NCI-H128 (cell line): ENCODE measurements around the gene CELSR2.

Source experiments
- DNase-seq: peaks from one replicate; lab custom pipeline; 2025; ENCODE audit not compliant: unreplicated experiment; lab: John Stamatoyannopoulos, UW

CELSR2 gene

DNA sequence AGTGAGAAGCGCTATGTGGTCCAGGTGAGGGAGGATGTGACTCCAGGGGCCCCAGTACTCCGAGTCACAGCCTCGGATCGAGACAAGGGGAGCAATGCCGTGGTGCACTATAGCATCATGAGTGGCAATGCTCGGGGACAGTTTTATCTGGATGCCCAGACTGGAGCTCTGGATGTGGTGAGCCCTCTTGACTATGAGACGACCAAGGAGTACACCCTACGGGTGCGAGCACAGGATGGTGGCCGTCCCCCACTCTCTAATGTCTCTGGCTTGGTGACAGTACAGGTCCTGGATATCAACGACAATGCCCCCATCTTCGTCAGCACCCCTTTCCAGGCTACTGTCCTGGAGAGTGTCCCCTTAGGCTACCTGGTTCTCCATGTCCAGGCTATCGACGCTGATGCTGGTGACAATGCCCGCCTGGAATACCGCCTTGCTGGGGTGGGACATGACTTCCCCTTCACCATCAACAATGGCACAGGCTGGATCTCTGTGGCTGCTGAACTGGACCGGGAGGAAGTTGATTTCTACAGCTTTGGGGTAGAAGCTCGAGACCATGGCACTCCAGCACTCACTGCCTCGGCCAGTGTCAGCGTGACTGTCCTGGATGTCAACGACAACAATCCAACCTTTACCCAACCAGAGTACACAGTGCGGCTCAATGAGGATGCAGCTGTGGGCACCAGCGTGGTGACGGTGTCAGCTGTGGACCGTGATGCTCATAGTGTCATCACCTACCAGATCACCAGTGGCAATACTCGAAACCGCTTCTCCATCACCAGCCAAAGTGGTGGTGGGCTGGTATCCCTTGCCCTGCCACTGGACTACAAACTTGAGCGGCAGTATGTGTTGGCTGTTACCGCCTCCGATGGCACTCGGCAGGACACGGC, 2.2 kb downstream of the CELSR2 start:
- no peak for DNase-seq

DNA sequence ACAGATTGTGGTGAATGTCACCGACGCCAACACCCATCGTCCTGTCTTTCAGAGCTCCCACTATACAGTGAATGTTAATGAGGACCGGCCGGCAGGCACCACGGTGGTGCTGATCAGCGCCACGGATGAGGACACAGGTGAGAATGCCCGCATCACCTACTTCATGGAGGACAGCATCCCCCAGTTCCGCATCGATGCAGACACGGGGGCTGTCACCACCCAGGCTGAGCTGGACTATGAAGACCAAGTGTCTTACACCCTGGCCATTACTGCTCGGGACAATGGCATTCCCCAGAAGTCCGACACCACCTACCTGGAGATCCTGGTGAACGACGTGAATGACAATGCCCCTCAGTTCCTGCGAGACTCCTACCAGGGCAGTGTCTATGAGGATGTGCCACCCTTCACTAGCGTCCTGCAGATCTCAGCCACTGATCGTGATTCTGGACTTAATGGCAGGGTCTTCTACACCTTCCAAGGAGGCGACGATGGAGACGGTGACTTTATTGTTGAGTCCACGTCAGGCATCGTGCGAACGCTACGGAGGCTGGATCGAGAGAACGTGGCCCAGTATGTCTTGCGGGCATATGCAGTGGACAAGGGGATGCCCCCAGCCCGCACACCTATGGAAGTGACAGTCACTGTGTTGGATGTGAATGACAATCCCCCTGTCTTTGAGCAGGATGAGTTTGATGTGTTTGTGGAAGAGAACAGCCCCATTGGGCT, 3.0 kb downstream of the CELSR2 start:
- DNase-seq = no peak

DNA sequence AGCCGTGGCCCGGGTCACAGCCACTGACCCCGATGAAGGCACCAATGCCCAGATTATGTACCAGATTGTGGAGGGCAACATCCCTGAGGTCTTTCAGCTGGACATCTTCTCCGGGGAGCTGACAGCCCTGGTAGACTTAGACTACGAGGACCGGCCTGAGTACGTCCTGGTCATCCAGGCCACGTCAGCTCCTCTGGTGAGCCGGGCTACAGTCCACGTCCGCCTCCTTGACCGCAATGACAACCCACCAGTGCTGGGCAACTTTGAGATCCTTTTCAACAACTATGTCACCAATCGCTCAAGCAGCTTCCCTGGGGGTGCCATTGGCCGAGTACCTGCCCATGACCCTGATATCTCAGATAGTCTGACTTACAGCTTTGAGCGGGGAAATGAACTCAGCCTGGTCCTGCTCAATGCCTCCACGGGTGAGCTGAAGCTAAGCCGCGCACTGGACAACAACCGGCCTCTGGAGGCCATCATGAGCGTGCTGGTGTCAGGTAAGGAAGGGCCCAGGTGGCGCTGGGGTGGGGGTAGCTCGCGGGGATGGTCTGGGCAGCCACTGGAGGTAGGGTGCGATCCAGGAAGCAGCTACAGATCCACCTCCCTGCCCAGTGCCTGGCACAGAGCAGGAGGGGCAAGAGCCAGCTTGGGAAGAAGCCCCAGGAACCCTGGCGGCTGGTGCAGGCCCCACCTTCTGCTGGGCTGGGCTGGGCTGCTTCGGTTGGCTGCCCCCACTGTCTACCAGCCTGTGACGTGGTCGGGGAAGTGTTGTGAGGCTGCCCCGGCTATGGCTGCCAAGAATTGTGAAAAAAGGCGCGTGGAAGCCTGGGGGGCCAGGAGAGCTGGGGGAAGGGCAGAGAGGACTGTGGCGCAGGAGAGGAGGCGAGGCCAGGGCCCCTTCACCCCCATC, 3.8 kb downstream of the CELSR2 start:
- DNase-seq = peak; percentile 31

- no peak for DNase-seq
Observed at GRCh38 chr1:109253803-109254620, 4.7 kb downstream of the CELSR2 start.

DNA sequence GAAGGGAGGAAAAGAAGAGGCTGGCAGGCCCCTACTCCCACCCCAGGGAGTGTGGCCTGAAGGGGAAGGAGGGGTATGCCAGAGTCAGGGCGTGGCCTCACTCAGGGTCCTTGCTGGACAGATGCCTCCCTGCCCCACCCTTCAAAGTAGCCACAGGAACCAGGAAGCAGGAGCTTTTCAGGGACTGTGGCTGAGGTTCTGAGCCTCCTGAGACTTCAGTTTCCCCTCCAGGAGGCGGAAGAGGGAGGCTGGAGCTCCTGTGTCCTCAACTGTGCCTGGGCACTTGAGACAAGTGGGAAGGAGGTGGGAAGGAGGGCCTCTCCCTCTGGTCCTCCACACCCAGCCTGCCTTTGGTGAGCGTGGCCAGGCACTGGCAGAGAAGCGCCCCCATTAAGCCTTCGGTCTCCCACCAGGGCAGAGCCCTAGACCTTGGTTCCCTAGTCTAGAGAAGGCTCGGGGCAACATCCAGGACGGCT, 5.3 kb downstream of the CELSR2 start:
- DNase-seq = no peak

DNA sequence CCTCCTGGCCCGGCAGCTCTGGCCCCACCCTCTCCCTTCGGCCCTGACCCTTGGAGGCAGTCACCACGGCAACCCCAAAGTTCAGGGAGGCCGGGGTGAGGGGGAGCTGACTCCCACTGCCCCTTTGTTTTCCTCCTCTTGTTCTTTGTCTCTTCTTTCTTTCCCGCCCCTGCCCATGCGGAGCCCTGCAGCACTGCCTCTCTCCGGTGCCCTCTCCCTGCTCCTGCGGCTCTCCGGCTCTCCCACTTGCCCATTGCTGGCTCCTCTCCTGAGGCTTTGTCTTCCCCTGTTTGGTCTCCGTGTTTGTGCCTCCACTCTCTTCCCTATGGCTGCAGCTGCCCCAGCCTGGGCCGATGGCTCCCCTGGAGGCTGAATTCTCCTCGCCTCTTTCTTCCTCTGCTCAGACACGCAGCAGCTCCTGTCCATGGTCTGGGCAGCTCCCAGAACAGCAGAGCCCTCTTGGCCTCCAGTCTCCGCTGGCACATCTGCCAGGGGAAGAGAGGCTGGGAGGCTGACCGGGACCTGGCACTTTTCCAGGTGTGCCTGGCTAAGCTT, 5.8 kb downstream of the CELSR2 start:
- no peak for DNase-seq

DNA sequence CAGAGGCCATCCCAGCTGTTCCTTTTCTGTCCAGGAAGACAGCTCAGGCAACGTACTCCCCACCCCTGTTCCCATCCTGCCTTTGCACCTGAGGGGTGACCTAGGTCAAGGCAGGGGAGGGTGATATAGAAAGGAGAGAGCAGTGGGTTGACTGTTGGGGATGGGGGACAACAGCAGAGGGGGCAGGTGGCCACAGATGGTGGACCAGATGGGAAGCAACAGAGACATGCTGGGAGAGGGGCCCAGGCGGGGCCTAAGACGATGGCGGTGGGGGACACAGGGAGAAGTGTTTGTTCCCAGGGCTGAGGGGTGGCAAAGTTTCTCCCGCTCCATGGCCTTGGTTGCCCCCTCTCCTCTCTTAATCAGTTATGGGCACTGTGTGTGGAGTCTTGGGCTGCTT, 6.3 kb downstream of the CELSR2 start:
- no peak for DNase-seq

GRCh38 chr1:109256085-109256484, 6.7 kb downstream of the CELSR2 start:
- no peak for DNase-seq

- DNase-seq = no peak
Observed at GRCh38 chr1:109256971-109257681, 7.8 kb downstream of the CELSR2 start.

GRCh38 chr1:109257682-109258421, 8.5 kb downstream of the CELSR2 start:
- DNase-seq = no peak

- no peak for DNase-seq
Observed at GRCh38 chr1:109258481-109259466, 9.4 kb downstream of the CELSR2 start.

DNA sequence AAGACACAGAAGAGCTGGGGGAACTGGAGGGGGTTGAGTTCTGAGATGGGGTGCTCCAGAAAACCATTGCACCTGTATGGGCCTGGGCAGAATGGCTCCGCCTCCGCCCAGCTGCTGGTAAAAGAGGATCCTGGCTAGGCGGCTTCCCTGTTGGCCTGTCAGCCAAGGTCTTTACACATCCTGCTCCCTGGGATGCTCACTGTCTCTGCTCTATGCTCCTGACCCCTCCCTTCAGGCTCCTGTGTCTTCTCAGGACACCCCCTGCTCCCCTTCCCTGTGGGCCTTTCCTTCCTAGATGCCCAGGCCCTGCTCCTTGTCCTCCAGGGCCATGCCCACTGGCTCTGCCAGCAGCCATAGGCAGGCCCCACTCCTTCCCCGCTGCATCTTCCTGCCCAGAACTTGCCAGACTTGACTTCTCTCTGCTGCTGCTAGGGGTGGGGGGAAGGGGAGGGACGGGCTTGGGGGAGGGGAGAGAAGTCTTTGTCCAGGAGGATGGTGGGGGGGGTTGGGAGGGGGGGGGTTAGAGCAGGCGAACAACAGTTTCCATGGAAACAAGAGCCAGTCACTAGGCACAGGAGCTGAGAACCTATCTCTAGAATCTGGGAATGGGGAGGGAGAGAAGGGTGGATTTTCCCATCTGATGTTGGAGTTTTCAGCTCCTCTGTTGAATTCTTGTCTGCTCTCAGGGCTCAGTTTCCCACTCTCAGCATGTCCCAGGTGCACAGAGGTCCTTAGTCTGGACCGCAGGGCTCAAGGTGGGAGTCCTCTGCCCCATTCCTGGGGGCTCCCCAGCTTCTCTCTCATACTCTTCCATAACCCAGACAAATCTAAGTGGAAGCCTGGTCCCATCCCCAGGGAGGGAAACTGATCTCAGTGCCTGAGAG, 10.6 kb downstream of the CELSR2 start:
- no peak for DNase-seq

DNA sequence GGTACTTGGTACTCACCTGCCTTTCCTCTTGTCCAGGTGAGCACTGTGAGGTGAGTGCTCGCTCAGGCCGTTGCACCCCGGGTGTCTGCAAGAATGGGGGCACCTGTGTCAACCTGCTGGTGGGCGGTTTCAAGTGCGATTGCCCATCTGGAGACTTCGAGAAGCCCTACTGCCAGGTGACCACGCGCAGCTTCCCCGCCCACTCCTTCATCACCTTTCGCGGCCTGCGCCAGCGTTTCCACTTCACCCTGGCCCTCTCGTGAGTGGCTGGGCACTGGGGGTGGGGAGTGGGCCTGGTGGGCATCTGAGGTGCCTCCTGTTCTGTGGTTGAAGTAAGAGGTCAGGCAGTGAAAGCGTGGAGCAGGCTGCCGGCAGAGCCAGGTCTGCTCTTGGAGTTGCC, 11.7 kb downstream of the CELSR2 start:
- DNase-seq = no peak

GRCh38 chr1:109261578-109261977, 12.2 kb downstream of the CELSR2 start:
- no peak for DNase-seq

GRCh38 chr1:109262231-109263055, 13.1 kb downstream of the CELSR2 start:
- DNase-seq = no peak

- no peak for DNase-seq
Observed at GRCh38 chr1:109263234-109263596, 13.9 kb downstream of the CELSR2 start.
